Endothelial cell of umbilical vein (primary cell): ENCODE measurements around the gene TMEM95. TPM values are rescaled to one million over a fixed set of nuclear protein-coding genes. Genes with fewer than 3 reads are reported as not detected.

Experiments
- BruUV-seq: library from RNA; stranded (reverse); fragments of 400-500 nt; replicated peaks from 2 replicates; lab custom pipeline; 2021; lab: Mats Ljungman, UMichigan
- CTCF ChIA-PET: fragments of 300-600, 350-600 bp; sonication (Branson Sonifier 250); formaldehyde crosslinking; loops from one replicate; lab custom pipeline; 2021; ENCODE audit warnings: antibody characterized with exemption, inconsistent platforms; lab: Charles Lee
- POLR2A ChIA-PET: fragments of 300-600, 350-600 bp; sonication (Branson Sonifier 250); formaldehyde crosslinking; loops from one replicate; lab custom pipeline; 2021; ENCODE audit warnings: antibody characterized with exemption, inconsistent platforms; lab: Charles Lee
- DNase-seq: peaks from one replicate; pipeline ENCODE4 v3.0.0-alpha.2; 2011; ENCODE audit warnings: low read depth, low spot score
- FAIRE-seq: peaks from 2 replicates; lab custom pipeline; 2011; peaks lifted over from hg19 to GRCh38; lab: Jason Lieb, UNC
- H2AFZ ChIP-seq: 2 replicates; pipeline ENCODE4 v1.6.0; 2012; ENCODE audit warnings: low read depth, low read length, control low read depth, inconsistent platforms
- H3K27ac ChIP-seq: 2 replicates; pipeline ENCODE4 v1.5.1; 2011; ENCODE audit warnings: low read depth, mild to moderate bottlenecking, control low read depth, low read length, moderate library complexity; ENCODE audit not compliant: insufficient read depth
- H3K27me3 ChIP-seq, 2 experiments: 2 replicates each; pipeline versions ENCODE4 v1.6.0 to v1.6.1; 2011; ENCODE audit warnings: low read length in 2 of 2, mixed read lengths in 1 of 2; ENCODE audit not compliant: control insufficient read depth in 2 of 2, insufficient read depth in 2 of 2
- H3K36me3 ChIP-seq, 2 experiments: 2 replicates in 1 of 2; 3 replicates in 1 of 2; pipeline ENCODE4 v1.5.1; 2011; ENCODE audit warnings: low read length in 2 of 2, mild to moderate bottlenecking in 1 of 2, moderate library complexity in 1 of 2; ENCODE audit not compliant: control insufficient read depth in 2 of 2, insufficient read depth in 2 of 2; ENCODE audit errors: extremely low read depth in 1 of 2
- H3K4me1 ChIP-seq: 3 replicates; pipeline ENCODE4 v1.5.1; 2011; ENCODE audit warnings: mild to moderate bottlenecking, low read length; ENCODE audit not compliant: control insufficient read depth, insufficient read depth; ENCODE audit errors: extremely low read depth
- H3K4me2 ChIP-seq: 2 replicates; pipeline ENCODE4 v1.6.1; 2011; ENCODE audit warnings: low read length, control low read depth, mixed read lengths; ENCODE audit not compliant: insufficient read depth
- H3K4me3 ChIP-seq, 3 experiments: fragments of 200-600 bp in 1 of 3; sonication (generic), shearing (Covaris generic) in 1 of 3; replicated peaks in 1 of 3; 2 replicates each; pipeline ENCODE4 v1.5.1; 2011 to 2016; ENCODE audit warnings: control low read depth in 3 of 3, low read length in 3 of 3, mild to moderate bottlenecking in 2 of 3, inconsistent platforms in 1 of 3, low read depth in 1 of 3, moderate library complexity in 1 of 3; ENCODE audit not compliant: insufficient read depth in 1 of 3
- H3K79me2 ChIP-seq: 2 replicates; pipeline ENCODE4 v1.6.0; 2012; ENCODE audit warnings: low read length, inconsistent platforms; ENCODE audit not compliant: control insufficient read depth, insufficient read depth
- H3K9ac ChIP-seq: replicated peaks from 2 replicates; pipeline ENCODE3; 2011; ENCODE audit warnings: low read length, control low read depth; ENCODE audit not compliant: insufficient read depth; ENCODE audit errors: extremely low read depth
- H3K9me1 ChIP-seq: replicated peaks from 3 replicates; pipeline ENCODE4 v1.6.0; 2011; ENCODE audit warnings: mild to moderate bottlenecking, low read length; ENCODE audit not compliant: control insufficient read depth, insufficient read depth; ENCODE audit errors: extremely low read depth
- H3K9me3 ChIP-seq: replicated peaks from 2 replicates; pipeline ENCODE4 v1.5.1; 2012; ENCODE audit warnings: low read length, inconsistent platforms; ENCODE audit not compliant: control insufficient read depth, insufficient read depth
- H4K20me1 ChIP-seq: replicated peaks from 2 replicates; pipeline ENCODE3; 2011; ENCODE audit warnings: mild to moderate bottlenecking, low read length; ENCODE audit not compliant: control insufficient read depth, insufficient read depth; ENCODE audit errors: extremely low read depth
- CTCF ChIP-seq, 2 donors: IDR thresholded peaks; 1 replicate in 1 of 2; 2 replicates in 1 of 2; pipeline ENCODE4 v1.5.1; 2011; ENCODE audit warnings: low read length in 2 of 2, mild to moderate bottlenecking in 2 of 2, moderate library complexity in 2 of 2, control low read depth in 1 of 2, inconsistent platforms in 1 of 2, low read depth in 1 of 2; ENCODE audit not compliant: insufficient read depth in 1 of 2; ENCODE audit errors: extremely low read depth in 1 of 2
- EZH2 ChIP-seq: IDR thresholded peaks from 2 replicates; pipeline ENCODE4 v1.6.1; 2012; ENCODE audit warnings: borderline replicate concordance, low read depth, mild to moderate bottlenecking, moderate library complexity, low read length, inconsistent platforms; ENCODE audit not compliant: severe bottlenecking
- FOS ChIP-seq: IDR thresholded peaks from 2 replicates; pipeline ENCODE4 v1.6.1; 2011; ENCODE audit warnings: mild to moderate bottlenecking, low read length, moderate library complexity, borderline replicate concordance; ENCODE audit not compliant: insufficient read depth
- GATA2 ChIP-seq: IDR thresholded peaks from 2 replicates; pipeline ENCODE4 v1.7.0; 2011; ENCODE audit warnings: low read depth, mild to moderate bottlenecking, moderate library complexity, mixed read lengths, low read length; ENCODE audit not compliant: insufficient read length, insufficient read depth
- JUN ChIP-seq: IDR thresholded peaks from 2 replicates; pipeline ENCODE4 v1.6.1; 2011; ENCODE audit warnings: borderline replicate concordance, low read depth; ENCODE audit not compliant: insufficient read length, insufficient read depth
- MAX ChIP-seq: IDR thresholded peaks from 2 replicates; pipeline ENCODE4 v1.6.1; 2011; ENCODE audit not compliant: insufficient read depth, insufficient read length
- MYC ChIP-seq: IDR thresholded peaks from one replicate; pipeline ENCODE4 v1.6.1; 2011; ENCODE audit warnings: mild to moderate bottlenecking, low read depth, low read length
- POLR2A ChIP-seq: IDR thresholded peaks from 2 replicates; pipeline ENCODE4 v1.6.1; 2012; ENCODE audit warnings: low read depth, mild to moderate bottlenecking, control low read depth, low read length
- POLR2AphosphoS5 ChIP-seq: IDR thresholded peaks from 2 replicates; pipeline ENCODE4 v1.6.1; 2012; ENCODE audit warnings: low read depth, mild to moderate bottlenecking, control low read depth, low read length, moderate library complexity; ENCODE audit not compliant: insufficient read depth
- dilution Hi-C: fragments of 300-500 bp; cut with MboI; formaldehyde crosslinking; loops from one replicate; pipeline ENCODE4 v1.15.0; 2019; ENCODE audit warnings: low sequenced_read_pairs; ENCODE audit not compliant: extremely low pct_ligation_motif_present
- intact Hi-C: fragments of 100-400 bp; cut with micrococcal nuclease; formaldehyde crosslinking; loops from one replicate; pipeline ENCODE4 v1.10.0; 2022
- polyA plus RNA-seq, 4 experiments: library from polyadenylated mRNA; depleted of rRNA in 3 of 4; stranded (reverse) in 3 of 4; unstranded in 1 of 4; fragments of >200 nt; gene quantifications; 2 replicates each; pipeline versions ENCODE4 v1.2.1 to v1.2.3, GENCODE V29; 2011 to 2012; ENCODE audit warnings: missing spikeins in 1 of 4
- total RNA-seq: library from RNA; stranded (reverse); gene quantifications from 2 replicates; pipeline ENCODE4 v1.2.3, GENCODE V29; 2021

Gene TMEM95
- total and polyA plus RNA-seq, 2 donors (not counting 3 experiments of a cell fraction or from before 2014, with no cell fraction given) = not detected

- no peak overlapping the region for H3K27ac ChIP-seq
- H3K9me3 ChIP-seq = no peaks in the 10 kb centered on the region
- no peak for TF ChIP-seq GATA2
- TF ChIP-seq MYC = no peak
- no peak for TF ChIP-seq CTCF (IDR thresholded peaks at IDR 0.05; ENCODE audit: extremely low read depth in 1 of 2, insufficient read depth in 1 of 2, low read depth in 1 of 2, low read length in 2 of 2)
- no peak for TF ChIP-seq FOS
- no peak for TF ChIP-seq POLR2A
- TF ChIP-seq JUN = no peak
- TF ChIP-seq MAX = no peak
- no peak for TF ChIP-seq POLR2AphosphoS5
- no peak for TF ChIP-seq EZH2
- dilution Hi-C loops (no loop called here), intact Hi-C loops (loop anchor here (1.0 to 2.0 kb wide), 2 partner anchors 23 to 302 kb away; partner anchors contain the start of gene SLC16A11)
- H3K9me1 ChIP-seq = no peaks in the 10 kb centered on the region
- H3K4me3 ChIP-seq = no peak overlapping the region
- H3K4me1 ChIP-seq = peaks cover 11% of the 10 kb centered on the region
- no peaks in the 10 kb centered on the region for H3K27me3 ChIP-seq
- CTCF ChIA-PET = interaction anchor here (1.0 to 3.8 kb wide), 2 partner anchors 66 to 301 kb away, joined by 3 to 31 read pairs; partner anchors contain the start of gene SLC2A4
- POLR2A ChIA-PET = no interaction called here
- no peaks in the 10 kb centered on the region for H3K36me3 ChIP-seq
- BruUV-seq = no TSS peak
- H3K4me2 ChIP-seq = no peak overlapping the region
- no peaks in the 10 kb centered on the region for H4K20me1 ChIP-seq
- no peak overlapping the region for H2AFZ ChIP-seq
- H3K9ac ChIP-seq = no peak overlapping the region
- no peaks in the 10 kb centered on the region for H3K79me2 ChIP-seq
- FAIRE-seq (no peak), DNase-seq (no peak)
Measured at GRCh38 chr17:7346761-7347614, 8.0 kb upstream of the TMEM95 start.
